Measurements from ENCODE around the gene DEXI. TPM values are rescaled to one million over a fixed set of nuclear protein-coding genes. Genes with fewer than 3 reads are reported as not detected.

Gene DEXI
- total and polyA plus RNA-seq, 2 of the 13 experiments (the other 11 are each of a cell fraction or from before 2014, with no cell fraction given): 51.5 to 70.4 TPM

DNA sequence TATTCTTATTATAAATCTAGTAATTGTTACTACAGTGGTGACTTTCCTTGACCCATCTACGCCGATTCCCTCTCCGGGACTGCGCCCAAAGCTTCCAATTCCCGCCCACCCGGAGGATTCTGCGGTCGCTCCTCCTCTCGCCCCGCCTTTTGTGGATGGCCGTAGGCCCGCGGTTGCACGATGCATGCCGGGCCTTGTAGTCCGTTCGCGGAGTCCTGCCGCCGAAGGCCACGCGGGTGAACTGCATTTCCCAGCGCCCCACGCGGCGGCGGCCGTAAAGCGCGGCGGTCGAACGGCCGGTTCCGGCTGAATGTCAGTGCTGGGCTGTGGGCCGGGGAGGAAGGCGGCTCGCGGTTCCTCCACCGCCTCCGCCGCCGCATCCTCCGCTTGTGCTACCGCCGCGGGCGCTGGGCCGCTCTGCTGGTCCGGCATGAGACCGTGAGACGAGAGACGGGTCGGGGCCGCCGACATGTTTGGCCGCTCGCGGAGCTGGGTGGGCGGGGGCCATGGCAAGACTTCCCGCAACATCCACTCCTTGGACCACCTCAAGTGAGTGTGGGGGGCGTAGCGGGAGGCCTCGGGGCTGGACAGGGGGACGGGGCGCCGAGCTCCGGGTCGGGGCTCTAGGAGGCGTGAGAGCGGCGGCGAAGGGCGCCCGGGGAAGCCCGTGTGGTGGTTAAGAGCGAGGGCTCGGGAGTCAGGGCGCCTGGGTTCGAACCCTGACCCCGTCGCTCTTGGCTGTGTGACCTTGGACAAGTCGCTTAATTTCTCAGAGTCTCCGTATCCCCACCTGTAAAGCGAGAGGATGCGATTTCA, 2.2 kb upstream of the DEXI start, which contains the start of gene CLEC16A (continued):
- TF ChIP-seq, protein P1, sequence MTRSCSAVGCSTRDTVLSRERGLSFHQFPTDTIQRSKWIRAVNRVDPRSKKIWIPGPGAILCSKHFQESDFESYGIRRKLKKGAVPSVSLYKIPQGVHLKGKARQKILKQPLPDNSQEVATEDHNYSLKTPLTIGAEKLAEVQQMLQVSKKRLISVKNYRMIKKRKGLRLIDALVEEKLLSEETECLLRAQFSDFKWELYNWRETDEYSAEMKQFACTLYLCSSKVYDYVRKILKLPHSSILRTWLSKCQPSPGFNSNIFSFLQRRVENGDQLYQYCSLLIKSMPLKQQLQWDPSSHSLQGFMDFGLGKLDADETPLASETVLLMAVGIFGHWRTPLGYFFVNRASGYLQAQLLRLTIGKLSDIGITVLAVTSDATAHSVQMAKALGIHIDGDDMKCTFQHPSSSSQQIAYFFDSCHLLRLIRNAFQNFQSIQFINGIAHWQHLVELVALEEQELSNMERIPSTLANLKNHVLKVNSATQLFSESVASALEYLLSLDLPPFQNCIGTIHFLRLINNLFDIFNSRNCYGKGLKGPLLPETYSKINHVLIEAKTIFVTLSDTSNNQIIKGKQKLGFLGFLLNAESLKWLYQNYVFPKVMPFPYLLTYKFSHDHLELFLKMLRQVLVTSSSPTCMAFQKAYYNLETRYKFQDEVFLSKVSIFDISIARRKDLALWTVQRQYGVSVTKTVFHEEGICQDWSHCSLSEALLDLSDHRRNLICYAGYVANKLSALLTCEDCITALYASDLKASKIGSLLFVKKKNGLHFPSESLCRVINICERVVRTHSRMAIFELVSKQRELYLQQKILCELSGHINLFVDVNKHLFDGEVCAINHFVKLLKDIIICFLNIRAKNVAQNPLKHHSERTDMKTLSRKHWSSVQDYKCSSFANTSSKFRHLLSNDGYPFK (CRISPR knock-in tag; IDR thresholded peaks at IDR 0.05; ENCODE audit: borderline replicate concordance): peak; percentile 92
- no peak for TF ChIP-seq REL (CRISPR knock-in tag; conservative IDR thresholded peaks at IDR 0.05)
- no peak for TF ChIP-seq ZNF672 (CRISPR knock-in tag; IDR thresholded peaks at IDR 0.05)
- TF ChIP-seq, protein P2, sequence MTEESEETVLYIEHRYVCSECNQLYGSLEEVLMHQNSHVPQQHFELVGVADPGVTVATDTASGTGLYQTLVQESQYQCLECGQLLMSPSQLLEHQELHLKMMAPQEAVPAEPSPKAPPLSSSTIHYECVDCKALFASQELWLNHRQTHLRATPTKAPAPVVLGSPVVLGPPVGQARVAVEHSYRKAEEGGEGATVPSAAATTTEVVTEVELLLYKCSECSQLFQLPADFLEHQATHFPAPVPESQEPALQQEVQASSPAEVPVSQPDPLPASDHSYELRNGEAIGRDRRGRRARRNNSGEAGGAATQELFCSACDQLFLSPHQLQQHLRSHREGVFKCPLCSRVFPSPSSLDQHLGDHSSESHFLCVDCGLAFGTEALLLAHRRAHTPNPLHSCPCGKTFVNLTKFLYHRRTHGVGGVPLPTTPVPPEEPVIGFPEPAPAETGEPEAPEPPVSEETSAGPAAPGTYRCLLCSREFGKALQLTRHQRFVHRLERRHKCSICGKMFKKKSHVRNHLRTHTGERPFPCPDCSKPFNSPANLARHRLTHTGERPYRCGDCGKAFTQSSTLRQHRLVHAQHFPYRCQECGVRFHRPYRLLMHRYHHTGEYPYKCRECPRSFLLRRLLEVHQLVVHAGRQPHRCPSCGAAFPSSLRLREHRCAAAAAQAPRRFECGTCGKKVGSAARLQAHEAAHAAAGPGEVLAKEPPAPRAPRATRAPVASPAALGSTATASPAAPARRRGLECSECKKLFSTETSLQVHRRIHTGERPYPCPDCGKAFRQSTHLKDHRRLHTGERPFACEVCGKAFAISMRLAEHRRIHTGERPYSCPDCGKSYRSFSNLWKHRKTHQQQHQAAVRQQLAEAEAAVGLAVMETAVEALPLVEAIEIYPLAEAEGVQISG (CRISPR knock-in tag; IDR thresholded peaks at IDR 0.05): peak; percentile 97
- TF ChIP-seq FOXA1 (IDR thresholded peaks at IDR 0.05): no peak
- peak; percentile 37; the same call in 1 of the 2 replicates for TF ChIP-seq FOXA1 (CRISPR knock-in tag; IDR thresholded peaks at IDR 0.05)
- TF ChIP-seq, protein P3, sequence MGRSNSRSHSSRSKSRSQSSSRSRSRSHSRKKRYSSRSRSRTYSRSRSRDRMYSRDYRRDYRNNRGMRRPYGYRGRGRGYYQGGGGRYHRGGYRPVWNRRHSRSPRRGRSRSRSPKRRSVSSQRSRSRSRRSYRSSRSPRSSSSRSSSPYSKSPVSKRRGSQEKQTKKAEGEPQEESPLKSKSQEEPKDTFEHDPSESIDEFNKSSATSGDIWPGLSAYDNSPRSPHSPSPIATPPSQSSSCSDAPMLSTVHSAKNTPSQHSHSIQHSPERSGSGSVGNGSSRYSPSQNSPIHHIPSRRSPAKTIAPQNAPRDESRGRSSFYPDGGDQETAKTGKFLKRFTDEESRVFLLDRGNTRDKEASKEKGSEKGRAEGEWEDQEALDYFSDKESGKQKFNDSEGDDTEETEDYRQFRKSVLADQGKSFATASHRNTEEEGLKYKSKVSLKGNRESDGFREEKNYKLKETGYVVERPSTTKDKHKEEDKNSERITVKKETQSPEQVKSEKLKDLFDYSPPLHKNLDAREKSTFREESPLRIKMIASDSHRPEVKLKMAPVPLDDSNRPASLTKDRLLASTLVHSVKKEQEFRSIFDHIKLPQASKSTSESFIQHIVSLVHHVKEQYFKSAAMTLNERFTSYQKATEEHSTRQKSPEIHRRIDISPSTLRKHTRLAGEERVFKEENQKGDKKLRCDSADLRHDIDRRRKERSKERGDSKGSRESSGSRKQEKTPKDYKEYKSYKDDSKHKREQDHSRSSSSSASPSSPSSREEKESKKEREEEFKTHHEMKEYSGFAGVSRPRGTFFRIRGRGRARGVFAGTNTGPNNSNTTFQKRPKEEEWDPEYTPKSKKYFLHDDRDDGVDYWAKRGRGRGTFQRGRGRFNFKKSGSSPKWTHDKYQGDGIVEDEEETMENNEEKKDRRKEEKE (IDR thresholded peaks at IDR 0.05): no peak
- TF ChIP-seq ZBTB1 (CRISPR knock-in tag; IDR thresholded peaks at IDR 0.05; ENCODE audit: borderline replicate concordance): no peak
- TF ChIP-seq, protein P4, sequence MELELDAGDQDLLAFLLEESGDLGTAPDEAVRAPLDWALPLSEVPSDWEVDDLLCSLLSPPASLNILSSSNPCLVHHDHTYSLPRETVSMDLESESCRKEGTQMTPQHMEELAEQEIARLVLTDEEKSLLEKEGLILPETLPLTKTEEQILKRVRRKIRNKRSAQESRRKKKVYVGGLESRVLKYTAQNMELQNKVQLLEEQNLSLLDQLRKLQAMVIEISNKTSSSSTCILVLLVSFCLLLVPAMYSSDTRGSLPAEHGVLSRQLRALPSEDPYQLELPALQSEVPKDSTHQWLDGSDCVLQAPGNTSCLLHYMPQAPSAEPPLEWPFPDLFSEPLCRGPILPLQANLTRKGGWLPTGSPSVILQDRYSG (CRISPR knock-in tag; IDR thresholded peaks at IDR 0.05): no peak; the same call in 1 of the 2 replicates
- TF ChIP-seq, protein P5, sequence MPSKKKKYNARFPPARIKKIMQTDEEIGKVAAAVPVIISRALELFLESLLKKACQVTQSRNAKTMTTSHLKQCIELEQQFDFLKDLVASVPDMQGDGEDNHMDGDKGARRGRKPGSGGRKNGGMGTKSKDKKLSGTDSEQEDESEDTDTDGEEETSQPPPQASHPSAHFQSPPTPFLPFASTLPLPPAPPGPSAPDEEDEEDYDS (CRISPR knock-in tag; IDR thresholded peaks at IDR 0.05): peak; percentile 93
- peak; percentile 90 for TF ChIP-seq ZMYM4 (CRISPR knock-in tag; IDR thresholded peaks at IDR 0.05)
- TF ChIP-seq ZSCAN30 (CRISPR knock-in tag; IDR thresholded peaks at IDR 0.05): 0 out of 2 replicates have a peak, but pooled peaks have one; percentile 31
- TF ChIP-seq, protein P6, sequence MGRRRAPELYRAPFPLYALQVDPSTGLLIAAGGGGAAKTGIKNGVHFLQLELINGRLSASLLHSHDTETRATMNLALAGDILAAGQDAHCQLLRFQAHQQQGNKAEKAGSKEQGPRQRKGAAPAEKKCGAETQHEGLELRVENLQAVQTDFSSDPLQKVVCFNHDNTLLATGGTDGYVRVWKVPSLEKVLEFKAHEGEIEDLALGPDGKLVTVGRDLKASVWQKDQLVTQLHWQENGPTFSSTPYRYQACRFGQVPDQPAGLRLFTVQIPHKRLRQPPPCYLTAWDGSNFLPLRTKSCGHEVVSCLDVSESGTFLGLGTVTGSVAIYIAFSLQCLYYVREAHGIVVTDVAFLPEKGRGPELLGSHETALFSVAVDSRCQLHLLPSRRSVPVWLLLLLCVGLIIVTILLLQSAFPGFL (CRISPR knock-in tag; IDR thresholded peaks at IDR 0.05): no peak
- TF ChIP-seq ZNF264 (CRISPR knock-in tag; IDR thresholded peaks at IDR 0.05): peak; percentile 71; the same call in 1 of the 2 replicates
- TF ChIP-seq SNAPC2 (CRISPR knock-in tag; IDR thresholded peaks at IDR 0.05): peak; percentile 72
